Fibroblast of the aortic adventitia (primary cell): ENCODE measurements around the gene MRTFB. TPM values are rescaled to one million over a fixed set of nuclear protein-coding genes. Genes with fewer than 3 reads are reported as not detected.

Experiments used
- DNase-seq: peaks from one replicate; pipeline ENCODE4 v3.0.0-alpha.2; 2010; ENCODE audit warnings: low read depth
- H3K4me3 ChIP-seq: 2 replicates; pipeline ENCODE4 v1.5.1; 2011; ENCODE audit warnings: low read depth, mild to moderate bottlenecking, control low read depth, low read length, moderate library complexity
- CTCF ChIP-seq: IDR thresholded peaks from 2 replicates; pipeline ENCODE4 v1.5.1; 2011; ENCODE audit warnings: mild to moderate bottlenecking, low read length, control low read depth, inconsistent platforms; ENCODE audit not compliant: insufficient read depth
- total RNA-seq: library from RNA; depleted of rRNA; stranded (reverse); fragments of >200 nt; gene quantifications from 2 replicates; pipeline ENCODE4 v1.2.3, GENCODE V29; 2012; ENCODE audit warnings: low replicate concordance

The MRTFB gene
- total RNA-seq, 1 donor = 13.2 TPM

DNA sequence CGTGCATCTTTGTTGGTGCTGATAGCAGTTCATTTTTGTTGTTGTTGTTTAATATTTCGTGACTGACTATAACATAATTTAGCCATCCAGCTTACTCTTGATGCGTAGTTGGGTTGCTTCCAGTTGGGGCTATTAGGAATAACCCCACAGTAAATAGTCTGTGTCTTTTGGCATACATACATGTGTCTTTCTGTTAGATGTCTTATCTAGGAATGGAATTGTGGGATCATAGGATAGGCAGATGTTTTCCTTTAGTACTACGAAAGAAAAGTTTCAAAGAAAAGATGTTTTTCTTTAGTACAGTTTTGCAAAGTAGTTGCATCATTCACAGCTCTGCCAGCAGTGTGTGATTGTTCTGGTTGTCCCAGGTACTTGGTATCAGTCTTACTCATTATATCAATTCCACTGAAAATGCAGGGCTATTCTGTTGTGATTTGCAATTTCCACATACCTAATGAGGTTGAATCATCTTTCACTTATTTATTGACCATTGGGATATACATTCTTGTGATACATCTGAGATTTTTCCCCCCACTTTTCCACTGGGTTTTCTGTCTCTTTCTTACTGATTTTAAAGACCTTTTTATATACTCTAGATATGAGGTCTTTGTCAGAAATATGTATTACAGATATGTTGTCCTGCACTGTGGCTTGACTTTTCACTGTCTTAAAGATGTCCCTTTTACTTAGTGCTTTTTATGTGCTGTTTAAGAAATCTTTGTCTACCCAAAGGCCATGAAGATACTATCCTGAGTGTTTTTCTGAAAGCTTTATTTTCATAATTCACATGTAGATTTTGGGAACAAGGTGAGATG, 173.3 kb downstream of the MRTFB start:
- H3K4me3 ChIP-seq = no peak overlapping the region
- DNase-seq = peak; percentile 83
- no peak for TF ChIP-seq CTCF

DNA sequence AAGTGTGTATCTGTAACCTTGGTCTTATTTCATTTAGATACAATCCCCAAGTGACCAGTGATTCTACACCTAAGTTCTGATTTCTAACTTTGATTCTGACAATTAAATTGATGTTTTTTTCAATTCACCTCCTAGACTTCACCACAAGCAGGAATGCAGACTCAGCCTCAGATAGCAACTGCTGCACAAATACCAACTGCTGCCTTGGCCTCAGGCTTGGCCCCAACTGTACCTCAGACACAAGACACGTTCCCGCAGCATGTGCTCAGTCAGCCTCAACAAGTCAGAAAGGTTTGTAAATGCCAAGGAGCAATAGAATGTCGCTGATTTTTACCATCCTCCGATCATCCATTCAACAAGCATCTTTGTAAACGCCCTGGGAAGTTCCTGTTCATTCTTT, 177.7 kb downstream of the MRTFB start:
- no peak overlapping the region for H3K4me3 ChIP-seq
- no peak for DNase-seq
- no peak for TF ChIP-seq CTCF

DNA sequence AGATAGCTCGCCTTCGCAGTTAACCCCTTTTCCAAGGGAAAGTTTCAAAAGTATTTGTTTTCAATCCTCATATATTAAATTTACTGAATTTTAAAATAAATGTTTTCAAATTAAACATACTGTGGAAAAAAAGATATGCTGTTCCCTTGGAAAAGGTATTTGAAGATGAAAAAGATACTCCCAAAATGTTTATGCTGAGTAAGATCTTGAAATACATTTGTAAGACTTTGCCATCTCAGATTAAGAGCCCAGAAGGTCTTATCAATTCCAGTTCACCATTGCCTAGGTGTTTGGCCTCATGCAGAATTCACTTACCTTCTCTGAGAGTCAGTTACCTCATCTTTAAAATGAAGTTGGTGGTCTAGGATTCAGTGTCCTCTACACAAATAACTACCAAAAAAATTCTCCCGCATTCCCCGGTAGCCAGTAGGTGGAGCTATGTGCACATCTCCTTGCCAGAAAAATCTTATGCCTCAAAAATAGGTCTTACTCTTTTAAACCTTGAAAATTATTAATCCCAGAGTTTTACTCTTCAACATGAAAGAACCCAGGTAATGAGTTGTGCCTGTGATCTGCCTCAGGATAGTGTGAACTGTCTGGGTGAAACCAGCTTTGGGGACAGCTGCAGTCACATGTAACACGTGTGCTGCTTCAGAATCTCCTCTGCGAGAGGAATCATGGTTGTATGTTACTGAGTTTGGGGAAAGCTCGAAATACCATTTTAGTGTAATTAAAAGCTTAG, 178.3 kb downstream of the MRTFB start:
- DNase-seq = peak; percentile 71
- TF ChIP-seq CTCF = peak; percentile 89
- H3K4me3 ChIP-seq = no peak overlapping the region

- H3K4me3 ChIP-seq = no peak overlapping the region
- TF ChIP-seq CTCF = no peak
- DNase-seq = no peak
Measured at GRCh38 chr16:14251419-14251818, 180.3 kb downstream of the MRTFB start.

DNA sequence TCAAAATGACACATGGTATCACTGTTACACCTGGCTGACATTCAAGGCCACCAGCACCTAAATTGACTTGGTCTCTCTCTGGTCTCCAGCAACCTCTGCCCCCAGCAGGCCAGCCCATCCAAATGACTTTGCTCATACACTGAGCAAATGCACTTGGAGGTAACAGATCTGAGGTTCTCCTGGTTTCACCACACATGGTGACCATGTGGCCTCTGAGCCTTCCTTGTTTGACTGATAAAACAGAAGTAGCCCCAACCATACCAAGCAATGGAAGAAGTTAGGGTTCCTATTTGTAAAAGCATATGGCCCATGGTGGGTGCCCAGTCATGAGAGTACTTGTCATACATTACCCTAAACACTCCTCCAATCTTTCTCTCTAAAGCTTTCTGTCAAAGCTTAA, 181.7 kb downstream of the MRTFB start:
- no peak for TF ChIP-seq CTCF
- DNase-seq = no peak
- H3K4me3 ChIP-seq = no peak overlapping the region

DNA sequence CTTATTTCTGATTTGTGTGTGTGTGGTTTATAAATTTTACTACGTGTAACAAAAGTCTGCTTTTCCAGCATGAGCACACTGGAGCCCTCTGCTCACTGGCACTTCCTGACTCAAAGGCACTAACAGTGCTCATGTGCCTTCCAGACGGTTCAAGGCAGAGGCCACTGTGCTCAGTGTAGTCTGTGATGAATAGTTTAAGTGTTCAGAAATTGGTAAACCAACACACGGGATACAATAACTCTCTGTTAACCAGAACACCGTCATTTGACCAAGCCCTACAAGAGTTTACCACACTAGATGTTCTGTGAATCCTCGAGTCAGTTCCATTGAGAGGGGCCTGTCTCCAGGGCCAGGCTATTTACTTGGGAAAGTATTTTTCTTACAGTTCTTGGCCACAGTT, 191.9 kb downstream of the MRTFB start:
- H3K4me3 ChIP-seq = no peak overlapping the region
- no peak for DNase-seq
- no peak for TF ChIP-seq CTCF
